Measurements from ENCODE around the gene PREX1.

DNA sequence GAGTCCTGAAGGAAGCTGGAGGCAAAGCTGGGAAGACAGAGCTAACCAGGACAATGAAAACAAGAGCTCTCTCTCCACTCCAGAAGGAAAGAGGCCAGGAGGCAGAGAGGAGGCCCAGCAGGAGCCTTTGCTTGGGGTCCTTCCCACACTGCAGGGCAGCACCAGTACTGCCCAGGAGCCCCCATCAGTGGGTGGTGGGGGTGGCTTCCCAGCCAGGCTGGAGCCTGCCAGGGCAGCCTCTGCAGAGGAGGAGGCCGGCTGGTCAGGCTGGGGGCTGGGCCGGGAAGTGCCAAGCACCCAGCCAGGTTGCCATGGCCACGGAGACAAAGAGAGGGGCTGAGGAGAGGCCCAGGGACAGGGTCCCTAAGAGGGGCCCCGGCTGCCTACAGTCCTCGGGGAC, 33.4 kb downstream of the PREX1 start:
- TF ChIP-seq, protein P1, sequence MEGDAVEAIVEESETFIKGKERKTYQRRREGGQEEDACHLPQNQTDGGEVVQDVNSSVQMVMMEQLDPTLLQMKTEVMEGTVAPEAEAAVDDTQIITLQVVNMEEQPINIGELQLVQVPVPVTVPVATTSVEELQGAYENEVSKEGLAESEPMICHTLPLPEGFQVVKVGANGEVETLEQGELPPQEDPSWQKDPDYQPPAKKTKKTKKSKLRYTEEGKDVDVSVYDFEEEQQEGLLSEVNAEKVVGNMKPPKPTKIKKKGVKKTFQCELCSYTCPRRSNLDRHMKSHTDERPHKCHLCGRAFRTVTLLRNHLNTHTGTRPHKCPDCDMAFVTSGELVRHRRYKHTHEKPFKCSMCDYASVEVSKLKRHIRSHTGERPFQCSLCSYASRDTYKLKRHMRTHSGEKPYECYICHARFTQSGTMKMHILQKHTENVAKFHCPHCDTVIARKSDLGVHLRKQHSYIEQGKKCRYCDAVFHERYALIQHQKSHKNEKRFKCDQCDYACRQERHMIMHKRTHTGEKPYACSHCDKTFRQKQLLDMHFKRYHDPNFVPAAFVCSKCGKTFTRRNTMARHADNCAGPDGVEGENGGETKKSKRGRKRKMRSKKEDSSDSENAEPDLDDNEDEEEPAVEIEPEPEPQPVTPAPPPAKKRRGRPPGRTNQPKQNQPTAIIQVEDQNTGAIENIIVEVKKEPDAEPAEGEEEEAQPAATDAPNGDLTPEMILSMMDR (IDR thresholded peaks at IDR 0.05), result no peak
- no peak for TF ChIP-seq POLR2A (IDR thresholded peaks at IDR 0.05)

All from ovary (tissue), 3 donors.